HUDEP-2 (cell line): Measurements from ENCODE around the gene RECK.
A peak's percentile ranks its signal among the peaks of the same experiment; 100 is the strongest.
"Not testable (repeated sequence)": the region's sequence is repeated elsewhere in the genome, so short reads cannot be mapped to it uniquely, and the experiment has no call there.

ENCODE experiments used
- DNase-seq, 76 experiments: peaks; one replicate each; lab custom pipeline; 2025; ENCODE audit not compliant: unreplicated experiment in 76 of 76; lab: John Stamatoyannopoulos, UW

The RECK gene

GRCh38 chr9:36110434-36110833 lies 73.7 kb downstream of the RECK start:
- no peak for DNase-seq

GRCh38 chr9:36112516-36112915 lies 75.8 kb downstream of the RECK start:
- DNase-seq, result no peak

GRCh38 chr9:36113999-36114398 lies 77.3 kb downstream of the RECK start:
- DNase-seq, result no peak

GRCh38 chr9:36116593-36116992 lies 79.9 kb downstream of the RECK start:
- DNase-seq, result no peak

GRCh38 chr9:36118201-36118600 lies 81.5 kb downstream of the RECK start:
- no peak for DNase-seq

- DNase-seq, result no peak
Measured at GRCh38 chr9:36118706-36119105, 82.0 kb downstream of the RECK start.

GRCh38 chr9:36119476-36119875 lies 82.8 kb downstream of the RECK start:
- no peak for DNase-seq

- peak in 49 of 76 experiments; percentile 3 to 59 (median 31) for DNase-seq
Measured at GRCh38 chr9:36120705-36121104, 84.0 kb downstream of the RECK start.

GRCh38 chr9:36121971-36122370 lies 85.3 kb downstream of the RECK start:
- no peak for DNase-seq

GRCh38 chr9:36123515-36123914 lies 86.8 kb downstream of the RECK start:
- no peak for DNase-seq

- peak in 1 of 76 experiments; percentile 8 for DNase-seq
Measured at GRCh38 chr9:36125062-36125855, 88.5 kb downstream of the RECK start.

GRCh38 chr9:36126016-36126730 lies 89.5 kb downstream of the RECK start:
- no peak for DNase-seq

- no peak for DNase-seq
Measured at GRCh38 chr9:36127652-36128244, 91.0 kb downstream of the RECK start.

GRCh38 chr9:36128349-36128748 lies 91.6 kb downstream of the RECK start:
- DNase-seq, result no peak

GRCh38 chr9:36129139-36129538 lies 92.4 kb downstream of the RECK start:
- no peak for DNase-seq

- DNase-seq, result not testable (repeated sequence)
Measured at GRCh38 chr9:36131666-36132065, 95.0 kb downstream of the RECK start.

GRCh38 chr9:36132086-36132485 lies 95.4 kb downstream of the RECK start:
- no peak for DNase-seq

GRCh38 chr9:36134761-36135505 lies 98.2 kb downstream of the RECK start:
- DNase-seq, result no peak

- no peak for DNase-seq
Measured at GRCh38 chr9:36135741-36136271, 99.1 kb downstream of the RECK start.

- peak in 37 of 76 experiments; percentile 6 to 55 (median 32) for DNase-seq
Measured at GRCh38 chr9:36136272-36136893, 99.7 kb downstream of the RECK start, which contains the start of gene GLIPR2. TSS of gene GLIPR2 (plus strand) at chr9:36136733. CDS start at chr9:36136779, 46 bp downstream.
